Prostate gland (tissue), 2 donors: ENCODE measurements around the gene AKAP9. TPM values are rescaled to one million over a fixed set of nuclear protein-coding genes. Genes with fewer than 3 reads are reported as not detected.

Source experiments
- DNase-seq: peaks from one replicate; pipeline ENCODE4 v3.0.0-alpha.2; 2019; ENCODE audit warnings: low spot score
- H3K27ac ChIP-seq, 2 donors: fragments of 200-600 bp; sonication (generic); 2 replicates each; pipeline ENCODE4 v1.5.1; 2017 to 2019
- H3K27me3 ChIP-seq: fragments of 200-600 bp; sonication (generic); replicated peaks from 2 replicates; pipeline ENCODE4 v1.5.1; 2019; ENCODE audit not compliant: insufficient read depth
- H3K36me3 ChIP-seq, 2 donors: fragments of 200-600 bp; sonication (generic); 1 replicate in 1 of 2; 2 replicates in 1 of 2; pipeline versions ENCODE4 v1.5.1 to v1.8.1; 2017 to 2019
- H3K4me1 ChIP-seq: fragments of 200-600 bp; sonication (generic); replicated peaks from 2 replicates; pipeline ENCODE4 v1.5.1; 2019
- H3K4me3 ChIP-seq, 2 donors: fragments of 200-600 bp; sonication (generic); 2 replicates each; pipeline ENCODE4 v1.5.1; 2017 to 2019
- H3K9me3 ChIP-seq: fragments of 200-600 bp; sonication (generic); 2 replicates; pipeline ENCODE4 v1.5.1; 2017
- CTCF ChIP-seq, 4 experiments: fragments of 200-600 bp in 2 of 4; fragments of 450-650 bp in 2 of 4; sonication (generic) in 2 of 4; IDR thresholded peaks; 1 replicate in 3 of 4; 2 replicates in 1 of 4; pipeline ENCODE4 v1.5.1; 2016 to 2019; ENCODE audit warnings: antibody characterized with exemption in 4 of 4, mild to moderate bottlenecking in 2 of 4, moderate library complexity in 2 of 4
- POLR2A ChIP-seq: fragments of 450-650 bp; IDR thresholded peaks from one replicate; pipeline ENCODE4 v1.6.1; 2016; ENCODE audit warnings: antibody characterized with exemption, mild to moderate bottlenecking
- POLR2AphosphoS5 ChIP-seq: sonication (generic); formaldehyde crosslinking; IDR thresholded peaks from one replicate; pipeline ENCODE4 v1.6.1; 2017; ENCODE audit warnings: antibody characterized with exemption
- WGBS: methylation state at CpG from one replicate; pipeline ENCODE4 v1.1.5; 2018; 5-methylcytosine and 5-hydroxymethylcytosine counted together
- intact Hi-C: fragments of 100-400 bp; cut with DNase I; formaldehyde crosslinking; loops from one replicate; pipeline ENCODE4 v1.14.2; 2022
- total RNA-seq, 2 donors: library from RNA; depleted of rRNA; stranded (reverse); fragments of >200 nt; gene quantifications; one replicate each; pipeline ENCODE4 v1.1.0, GENCODE V29; 2016

AKAP9 gene
- total RNA-seq, 2 donors from 2014 or later, result 61.8 to 80.1 TPM

- no peak overlapping the region for H3K27ac ChIP-seq
- intact Hi-C loops, result no loop called here
- no peaks in the 10 kb centered on the region for H3K9me3 ChIP-seq
- H3K4me3 ChIP-seq, result no peak overlapping the region
- H3K4me1 ChIP-seq, result no peaks in the 10 kb centered on the region
- TF ChIP-seq POLR2AphosphoS5 (no peak), CTCF (IDR thresholded peaks at IDR 0.05) (no peak), POLR2A (no peak)
- no peaks in the 10 kb centered on the region for H3K36me3 ChIP-seq
- WGBS, result 93% methylated on average over 5 of the region's 5 CpGs
- no peaks in the 10 kb centered on the region for H3K27me3 ChIP-seq
- DNase-seq, result no peak
Measured at GRCh38 chr7:92149736-92150239, 209.1 kb downstream of the AKAP9 start.

GRCh38 chr7:92150450-92151017 is 209.9 kb downstream of the AKAP9 start:
- no peaks in the 10 kb centered on the region for H3K27me3 ChIP-seq
- no peak overlapping the region for H3K4me3 ChIP-seq
- TF ChIP-seq POLR2A, result no peak
- no peak for TF ChIP-seq POLR2AphosphoS5
- TF ChIP-seq CTCF (IDR thresholded peaks at IDR 0.05), result no peak
- no peaks in the 10 kb centered on the region for H3K9me3 ChIP-seq
- no peak for DNase-seq
- H3K4me1 ChIP-seq, result no peaks in the 10 kb centered on the region
- no peaks in the 10 kb centered on the region for H3K36me3 ChIP-seq
- WGBS, result 68% methylated on average over 1 of the region's 1 CpG
- no peak overlapping the region for H3K27ac ChIP-seq
- intact Hi-C loops, result no loop called here

GRCh38 chr7:92155108-92155739 is 214.6 kb downstream of the AKAP9 start:
- Histone ChIP-seq H3K4me1 (no peaks in the 10 kb centered on the region), H3K9me3 (no peaks in the 10 kb centered on the region), H3K36me3 (no peaks in the 10 kb centered on the region), H3K4me3 (no peak overlapping the region), H3K27ac (no peak overlapping the region), H3K27me3 (no peaks in the 10 kb centered on the region)
- intact Hi-C loops, result no loop called here
- DNase-seq, result no peak
- TF ChIP-seq POLR2A (no peak), POLR2AphosphoS5 (no peak), CTCF (IDR thresholded peaks at IDR 0.05) (no peak)
- 95% methylated on average over 1 of the region's 1 CpG for WGBS

GRCh38 chr7:92156990-92157389 is 216.3 kb downstream of the AKAP9 start:
- intact Hi-C loops, result no loop called here
- TF ChIP-seq CTCF (IDR thresholded peaks at IDR 0.05) (no peak), POLR2A (no peak), POLR2AphosphoS5 (no peak)
- no peak overlapping the region for H3K27ac ChIP-seq
- no peak for DNase-seq
- H3K27me3 ChIP-seq, result no peaks in the 10 kb centered on the region
- H3K36me3 ChIP-seq, result no peaks in the 10 kb centered on the region
- H3K4me3 ChIP-seq, result no peak overlapping the region
- no peaks in the 10 kb centered on the region for H3K4me1 ChIP-seq
- H3K9me3 ChIP-seq, result no peaks in the 10 kb centered on the region
